ENCODE results near the gene TSEN2.

The TSEN2 gene

GRCh38 chr3:12509466-12509865 lies 25.2 kb downstream of the TSEN2 start:
- no peak overlapping the region for H3K9ac ChIP-seq (ENCODE audit: low read length)
- peaks cover 18% of the 10 kb centered on the region for H3K36me3 ChIP-seq (ENCODE audit: control insufficient read depth, insufficient read depth, low read length, severe bottlenecking)
- no peaks in the 10 kb centered on the region for H3K9me3 ChIP-seq (ENCODE audit: control insufficient read depth, low read length)
- peaks cover 31% of the 10 kb centered on the region for H3K4me1 ChIP-seq (ENCODE audit: control insufficient read depth, insufficient read depth, low read length)
- H3K27me3 ChIP-seq (replicated peaks; ENCODE audit: control insufficient read depth, insufficient read depth, low read length): no peaks in the 10 kb centered on the region
- peak; percentile 33 for DNase-seq (ENCODE audit: low read depth)
- H3K4me3 ChIP-seq (ENCODE audit: low read length): no peak overlapping the region

GRCh38 chr3:12512534-12513118 lies 28.3 kb downstream of the TSEN2 start:
- no peaks in the 10 kb centered on the region for H3K9me3 ChIP-seq (ENCODE audit: control insufficient read depth, low read length)
- no peaks in the 10 kb centered on the region for H3K27me3 ChIP-seq (replicated peaks; ENCODE audit: control insufficient read depth, insufficient read depth, low read length)
- H3K4me1 ChIP-seq (ENCODE audit: control insufficient read depth, insufficient read depth, low read length): peaks cover 25% of the 10 kb centered on the region
- peaks cover 9% of the 10 kb centered on the region for H3K36me3 ChIP-seq (ENCODE audit: control insufficient read depth, insufficient read depth, low read length, severe bottlenecking)
- no peak overlapping the region for H3K9ac ChIP-seq (ENCODE audit: low read length)
- DNase-seq (ENCODE audit: low read depth): no peak
- H3K4me3 ChIP-seq (ENCODE audit: low read length): no peak overlapping the region

GRCh38 chr3:12513694-12514446 lies 29.6 kb downstream of the TSEN2 start:
- H3K4me1 ChIP-seq (ENCODE audit: control insufficient read depth, insufficient read depth, low read length): peaks cover 12% of the 10 kb centered on the region
- DNase-seq (ENCODE audit: low read depth): no peak
- no peaks in the 10 kb centered on the region for H3K27me3 ChIP-seq (replicated peaks; ENCODE audit: control insufficient read depth, insufficient read depth, low read length)

GRCh38 chr3:12515631-12516030 lies 31.4 kb downstream of the TSEN2 start:
- no peaks in the 10 kb centered on the region for H3K27me3 ChIP-seq (replicated peaks; ENCODE audit: control insufficient read depth, insufficient read depth, low read length)
- no peak overlapping the region for H3K9ac ChIP-seq (ENCODE audit: low read length)
- H3K4me3 ChIP-seq (ENCODE audit: low read length): no peak overlapping the region
- peaks cover 15% of the 10 kb centered on the region for H3K36me3 ChIP-seq (ENCODE audit: control insufficient read depth, insufficient read depth, low read length, severe bottlenecking)
- no peaks in the 10 kb centered on the region for H3K9me3 ChIP-seq (ENCODE audit: control insufficient read depth, low read length)
- no peaks in the 10 kb centered on the region for H3K4me1 ChIP-seq (ENCODE audit: control insufficient read depth, insufficient read depth, low read length)
- no peak for DNase-seq (ENCODE audit: low read depth)

More at GRCh38 chr3:12513694-12514446, 29.6 kb downstream of the TSEN2 start:
- Histone ChIP-seq H3K9me3 (ENCODE audit: control insufficient read depth, low read length) (no peaks in the 10 kb centered on the region), H3K4me3 (ENCODE audit: low read length) (no peak overlapping the region), H3K9ac (ENCODE audit: low read length) (no peak overlapping the region), H3K36me3 (ENCODE audit: control insufficient read depth, insufficient read depth, low read length, severe bottlenecking) (peaks cover 11% of the 10 kb centered on the region)

GRCh38 chr3:12516873-12517272 lies 32.6 kb downstream of the TSEN2 start:
- Histone ChIP-seq H3K27me3 (replicated peaks; ENCODE audit: control insufficient read depth, insufficient read depth, low read length) (no peaks in the 10 kb centered on the region), H3K9ac (ENCODE audit: low read length) (no peak overlapping the region), H3K4me3 (ENCODE audit: low read length) (no peak overlapping the region), H3K4me1 (ENCODE audit: control insufficient read depth, insufficient read depth, low read length) (no peaks in the 10 kb centered on the region), H3K36me3 (ENCODE audit: control insufficient read depth, insufficient read depth, low read length, severe bottlenecking) (peaks cover 22% of the 10 kb centered on the region), H3K9me3 (ENCODE audit: control insufficient read depth, low read length) (no peaks in the 10 kb centered on the region)
- DNase-seq (ENCODE audit: low read depth): no peak

GRCh38 chr3:12518261-12519028 lies 34.2 kb downstream of the TSEN2 start:
- Histone ChIP-seq H3K4me3 (ENCODE audit: low read length) (no peak overlapping the region), H3K36me3 (ENCODE audit: control insufficient read depth, insufficient read depth, low read length, severe bottlenecking) (peaks cover 33% of the 10 kb centered on the region), H3K9ac (ENCODE audit: low read length) (no peak overlapping the region)

GRCh38 chr3:12521010-12521409 lies 36.7 kb downstream of the TSEN2 start:
- no peaks in the 10 kb centered on the region for H3K27me3 ChIP-seq (replicated peaks; ENCODE audit: control insufficient read depth, insufficient read depth, low read length)
- H3K4me3 ChIP-seq (ENCODE audit: low read length): no peak overlapping the region
- H3K9me3 ChIP-seq (ENCODE audit: control insufficient read depth, low read length): no peaks in the 10 kb centered on the region
- H3K4me1 ChIP-seq (ENCODE audit: control insufficient read depth, insufficient read depth, low read length): no peaks in the 10 kb centered on the region
- peaks cover 36% of the 10 kb centered on the region for H3K36me3 ChIP-seq (ENCODE audit: control insufficient read depth, insufficient read depth, low read length, severe bottlenecking)
- H3K9ac ChIP-seq (ENCODE audit: low read length): no peak overlapping the region
- no peak for DNase-seq (ENCODE audit: low read depth)

More at GRCh38 chr3:12518261-12519028, 34.2 kb downstream of the TSEN2 start:
- H3K4me1 ChIP-seq (ENCODE audit: control insufficient read depth, insufficient read depth, low read length): no peaks in the 10 kb centered on the region
- no peaks in the 10 kb centered on the region for H3K9me3 ChIP-seq (ENCODE audit: control insufficient read depth, low read length)
- no peak for DNase-seq (ENCODE audit: low read depth)
- H3K27me3 ChIP-seq (replicated peaks; ENCODE audit: control insufficient read depth, insufficient read depth, low read length): no peaks in the 10 kb centered on the region

GRCh38 chr3:12522721-12523120 lies 38.4 kb downstream of the TSEN2 start:
- Histone ChIP-seq H3K9ac (ENCODE audit: low read length) (no peak overlapping the region), H3K36me3 (ENCODE audit: control insufficient read depth, insufficient read depth, low read length, severe bottlenecking) (peaks cover 46% of the 10 kb centered on the region), H3K27me3 (replicated peaks; ENCODE audit: control insufficient read depth, insufficient read depth, low read length) (no peaks in the 10 kb centered on the region), H3K4me1 (ENCODE audit: control insufficient read depth, insufficient read depth, low read length) (no peaks in the 10 kb centered on the region), H3K4me3 (ENCODE audit: low read length) (no peak overlapping the region), H3K9me3 (ENCODE audit: control insufficient read depth, low read length) (no peaks in the 10 kb centered on the region)
- no peak for DNase-seq (ENCODE audit: low read depth)

GRCh38 chr3:12527757-12528143 lies 43.5 kb downstream of the TSEN2 start:
- H3K27me3 ChIP-seq (replicated peaks; ENCODE audit: control insufficient read depth, insufficient read depth, low read length): no peaks in the 10 kb centered on the region
- H3K4me3 ChIP-seq (ENCODE audit: low read length): no peak overlapping the region
- H3K9me3 ChIP-seq (ENCODE audit: control insufficient read depth, low read length): no peaks in the 10 kb centered on the region
- no peak for DNase-seq (ENCODE audit: low read depth)
- peaks cover 48% of the 10 kb centered on the region for H3K36me3 ChIP-seq (ENCODE audit: control insufficient read depth, insufficient read depth, low read length, severe bottlenecking)
- no peaks in the 10 kb centered on the region for H3K4me1 ChIP-seq (ENCODE audit: control insufficient read depth, insufficient read depth, low read length)
- no peak overlapping the region for H3K9ac ChIP-seq (ENCODE audit: low read length)

GRCh38 chr3:12532182-12532581 lies 47.9 kb downstream of the TSEN2 start:
- no peak overlapping the region for H3K4me3 ChIP-seq (ENCODE audit: low read length)
- no peaks in the 10 kb centered on the region for H3K4me1 ChIP-seq (ENCODE audit: control insufficient read depth, insufficient read depth, low read length)
- H3K36me3 ChIP-seq (ENCODE audit: control insufficient read depth, insufficient read depth, low read length, severe bottlenecking): peaks cover 46% of the 10 kb centered on the region
- DNase-seq (ENCODE audit: low read depth): no peak
- no peaks in the 10 kb centered on the region for H3K9me3 ChIP-seq (ENCODE audit: control insufficient read depth, low read length)
- H3K27me3 ChIP-seq (replicated peaks; ENCODE audit: control insufficient read depth, insufficient read depth, low read length): no peaks in the 10 kb centered on the region
- no peak overlapping the region for H3K9ac ChIP-seq (ENCODE audit: low read length)

- peak; percentile 44 for DNase-seq (ENCODE audit: low read depth)
- Histone ChIP-seq H3K36me3 (ENCODE audit: control insufficient read depth, insufficient read depth, low read length, severe bottlenecking) (peaks cover 34% of the 10 kb centered on the region), H3K4me3 (ENCODE audit: low read length) (no peak overlapping the region)
Observed at GRCh38 chr3:12536423-12536822, 52.1 kb downstream of the TSEN2 start.

More at GRCh38 chr3:12536423-12536822, 52.1 kb downstream of the TSEN2 start:
- Histone ChIP-seq H3K27me3 (replicated peaks; ENCODE audit: control insufficient read depth, insufficient read depth, low read length) (no peaks in the 10 kb centered on the region), H3K4me1 (ENCODE audit: control insufficient read depth, insufficient read depth, low read length) (no peaks in the 10 kb centered on the region), H3K9me3 (ENCODE audit: control insufficient read depth, low read length) (no peaks in the 10 kb centered on the region), H3K9ac (ENCODE audit: low read length) (no peak overlapping the region)

All from adipocyte (in vitro differentiated cells).